Activated naive CD8-positive, alpha-beta T cell treated with anti-CD3 and anti-CD28 coated beads, Interleukin-2, amount 10 ng/mL, durations not matched to agents 7 days and 5 days (primary cell): Measurements from ENCODE around the gene CD81. TPM values are rescaled to one million over a fixed set of nuclear protein-coding genes. Genes with fewer than 3 reads are reported as not detected.
A peak's percentile ranks its signal among the peaks of the same experiment; 100 is the strongest.

ENCODE experiments used
- ATAC-seq: fragments of 150-1000 bp; cut with Tn5 transposase; one replicate; pipeline ENCODE4 v1.10.0; 2021; ENCODE audit warnings: low read depth, moderate library complexity
- POLR2A ChIA-PET: fragments of 350-600 bp; sonication (Branson Sonifier 250); formaldehyde crosslinking; loops from one replicate; lab custom pipeline; 2021; ENCODE audit warnings: antibody characterized with exemption; lab: Charles Lee
- DNase-seq: peaks from one replicate; pipeline ENCODE4 v3.0.0; 2021
- H3K27ac Mint-ChIP-seq: one replicate; pipeline ENCODE4 v1.8.0; 2022; ENCODE audit warnings: mild to moderate bottlenecking, mixed read lengths
- H3K27me3 Mint-ChIP-seq: one replicate; pipeline ENCODE4 v1.8.0; 2022; ENCODE audit warnings: mild to moderate bottlenecking, moderate library complexity, mixed read lengths
- H3K36me3 Mint-ChIP-seq: one replicate; pipeline ENCODE4 v1.8.0; 2021; ENCODE audit warnings: mild to moderate bottlenecking, mixed read lengths
- H3K4me1 Mint-ChIP-seq: one replicate; pipeline ENCODE4 v1.8.0; 2021; ENCODE audit warnings: mixed read lengths
- H3K4me3 Mint-ChIP-seq: one replicate; pipeline ENCODE4 v1.8.0; 2022; ENCODE audit warnings: mild to moderate bottlenecking, moderate library complexity, mixed read lengths
- H3K9me3 Mint-ChIP-seq: one replicate; pipeline ENCODE4 v1.8.0; 2021; ENCODE audit warnings: mixed read lengths
- total RNA-seq, 2 experiments: library from RNA; stranded (reverse); gene quantifications; one replicate each; pipeline ENCODE4 v1.2.3, GENCODE V29; 2021

The CD81 gene
- total RNA-seq, 2 experiments from 2014 or later: 149 to 154 TPM

- Mint-ChIP-seq H3K4me1 (peaks cover 3% of the 10 kb centered on the region), H3K4me3 (no peak overlapping the region), H3K36me3 (peaks cover 2% of the 10 kb centered on the region), H3K27me3 (peaks cover 4% of the 10 kb centered on the region), H3K27ac (no peak overlapping the region), H3K9me3 (no peaks in the 10 kb centered on the region)
- no peak for ATAC-seq
- POLR2A ChIA-PET: no interaction called here
- DNase-seq: no peak
Measured at GRCh38 chr11:2374456-2375201, 2.5 kb upstream of the CD81 start.

GRCh38 chr11:2375341-2375853, 1.7 kb upstream of the CD81 start:
- peaks cover 4% of the 10 kb centered on the region for H3K27me3 Mint-ChIP-seq
- no peak overlapping the region for H3K27ac Mint-ChIP-seq
- H3K4me1 Mint-ChIP-seq: peaks cover 7% of the 10 kb centered on the region
- DNase-seq (no peak), ATAC-seq (no peak)
- H3K9me3 Mint-ChIP-seq: no peaks in the 10 kb centered on the region
- peaks cover 2% of the 10 kb centered on the region for H3K36me3 Mint-ChIP-seq
- POLR2A ChIA-PET: interaction anchor here (2.9 kb wide), 1 partner anchor 70 kb away, joined by 27 read pairs; no protein-coding TSS in a partner anchor
- no peak overlapping the region for H3K4me3 Mint-ChIP-seq

- H3K4me3 Mint-ChIP-seq: peak overlapping the region; percentile 66
- DNase-seq: no peak
- H3K9me3 Mint-ChIP-seq: no peaks in the 10 kb centered on the region
- peaks cover 4% of the 10 kb centered on the region for H3K27me3 Mint-ChIP-seq
- no peak for ATAC-seq
- peaks cover 4% of the 10 kb centered on the region for H3K36me3 Mint-ChIP-seq
- no peak overlapping the region for H3K27ac Mint-ChIP-seq
- POLR2A ChIA-PET: interaction anchor here (1.3 to 3.0 kb wide), 3 partner anchors 25 to 74 kb away, joined by 14 to 27 read pairs (median 20); partner anchors contain the start of genes C11orf21, TSPAN32 and TSSC4
- H3K4me1 Mint-ChIP-seq: peaks cover 7% of the 10 kb centered on the region
Measured at GRCh38 chr11:2375964-2376551, 1.1 kb upstream of the CD81 start.

GRCh38 chr11:2377511-2378443, 667 bp downstream of the CD81 start:
- DNase-seq (peak; percentile 70), ATAC-seq (peak; percentile 51)
- peak overlapping the region; percentile 84 for H3K4me3 Mint-ChIP-seq
- H3K27ac Mint-ChIP-seq: peak overlapping the region; percentile 75
- POLR2A ChIA-PET: interaction anchor here (0.7 to 3.0 kb wide), 10 partner anchors 9 to 111 kb away, joined by 3 to 48 read pairs (median 5); partner anchors contain the start of genes C11orf21, TSPAN32 and TSSC4
- peaks cover 7% of the 10 kb centered on the region for H3K4me1 Mint-ChIP-seq
- H3K27me3 Mint-ChIP-seq: peaks cover 4% of the 10 kb centered on the region
- peaks cover 5% of the 10 kb centered on the region for H3K36me3 Mint-ChIP-seq
- no peaks in the 10 kb centered on the region for H3K9me3 Mint-ChIP-seq

- DNase-seq (no peak), ATAC-seq (no peak)
- peaks cover 9% of the 10 kb centered on the region for H3K4me1 Mint-ChIP-seq
- peak overlapping the region; percentile 75 for H3K27ac Mint-ChIP-seq
- no peaks in the 10 kb centered on the region for H3K9me3 Mint-ChIP-seq
- POLR2A ChIA-PET: interaction anchor here (0.7 to 3.0 kb wide), 8 partner anchors 8 to 80 kb away, joined by 3 to 48 read pairs (median 7); partner anchors contain the start of genes C11orf21, TSPAN32 and TSSC4
- H3K4me3 Mint-ChIP-seq: peak overlapping the region; percentile 84
- peaks cover 4% of the 10 kb centered on the region for H3K27me3 Mint-ChIP-seq
- peaks cover 5% of the 10 kb centered on the region for H3K36me3 Mint-ChIP-seq
Measured at GRCh38 chr11:2378527-2379210, 1.6 kb downstream of the CD81 start.

GRCh38 chr11:2379466-2380174, 2.5 kb downstream of the CD81 start:
- Mint-ChIP-seq H3K9me3 (no peaks in the 10 kb centered on the region), H3K4me1 (peaks cover 12% of the 10 kb centered on the region), H3K4me3 (peak overlapping the region; percentile 39), H3K27me3 (peaks cover 4% of the 10 kb centered on the region), H3K36me3 (peaks cover 5% of the 10 kb centered on the region), H3K27ac (peak overlapping the region; percentile 38)
- POLR2A ChIA-PET: no interaction called here
- no peak for DNase-seq
- no peak for ATAC-seq

- no peaks in the 10 kb centered on the region for H3K9me3 Mint-ChIP-seq
- POLR2A ChIA-PET: no interaction called here
- DNase-seq (no peak), ATAC-seq (no peak)
- peaks cover 6% of the 10 kb centered on the region for H3K36me3 Mint-ChIP-seq
- no peak overlapping the region for H3K4me3 Mint-ChIP-seq
- peaks cover 4% of the 10 kb centered on the region for H3K27me3 Mint-ChIP-seq
- H3K27ac Mint-ChIP-seq: peak overlapping the region; percentile 24
- peaks cover 17% of the 10 kb centered on the region for H3K4me1 Mint-ChIP-seq
Measured at GRCh38 chr11:2380396-2380795, 3.3 kb downstream of the CD81 start.

- no peak for DNase-seq
- ATAC-seq: no peak
- no peak overlapping the region for H3K27ac Mint-ChIP-seq
- POLR2A ChIA-PET: no interaction called here
- peaks cover 21% of the 10 kb centered on the region for H3K4me1 Mint-ChIP-seq
- H3K9me3 Mint-ChIP-seq: no peaks in the 10 kb centered on the region
- peaks cover 7% of the 10 kb centered on the region for H3K36me3 Mint-ChIP-seq
- H3K27me3 Mint-ChIP-seq: peaks cover 4% of the 10 kb centered on the region
- no peak overlapping the region for H3K4me3 Mint-ChIP-seq
Measured at GRCh38 chr11:2380807-2381350, 3.8 kb downstream of the CD81 start.

GRCh38 chr11:2381494-2382128, 4.5 kb downstream of the CD81 start:
- POLR2A ChIA-PET: no interaction called here
- Mint-ChIP-seq H3K9me3 (no peaks in the 10 kb centered on the region), H3K36me3 (peaks cover 7% of the 10 kb centered on the region), H3K4me1 (peaks cover 23% of the 10 kb centered on the region), H3K27ac (no peak overlapping the region), H3K4me3 (no peak overlapping the region), H3K27me3 (no peaks in the 10 kb centered on the region)
- ATAC-seq (no peak), DNase-seq (no peak)

GRCh38 chr11:2382129-2382517, 5.0 kb downstream of the CD81 start:
- ATAC-seq (no peak), DNase-seq (no peak)
- Mint-ChIP-seq H3K9me3 (no peaks in the 10 kb centered on the region), H3K4me3 (no peak overlapping the region), H3K27ac (no peak overlapping the region), H3K4me1 (peaks cover 28% of the 10 kb centered on the region), H3K27me3 (no peaks in the 10 kb centered on the region), H3K36me3 (peaks cover 7% of the 10 kb centered on the region)
- POLR2A ChIA-PET: no interaction called here

- Mint-ChIP-seq H3K4me1 (peaks cover 33% of the 10 kb centered on the region), H3K36me3 (peaks cover 7% of the 10 kb centered on the region), H3K27ac (peak overlapping the region; percentile 58), H3K27me3 (no peaks in the 10 kb centered on the region), H3K4me3 (no peak overlapping the region), H3K9me3 (no peaks in the 10 kb centered on the region)
- POLR2A ChIA-PET: no interaction called here
- ATAC-seq: no peak
- no peak for DNase-seq
Measured at GRCh38 chr11:2382936-2383851, 6.1 kb downstream of the CD81 start.
